K562 (cell line): ENCODE data around the gene WDR64. TPM values are rescaled to one million over a fixed set of nuclear protein-coding genes. Genes with fewer than 3 reads are reported as not detected.

Experiments used
- ATAC-seq: fragments of 200-7000 bp; cut with Tn5 transposase; 3 replicates; pipeline ENCODE4 v1.9.1; 2020; ENCODE audit warnings: moderate library complexity
- BruUV-seq: library from RNA; stranded (reverse); fragments of 400-500 nt; replicated peaks from 2 replicates; lab custom pipeline; 2021; lab: Mats Ljungman, UMichigan
- CTCF ChIA-PET: fragments of 300-600 bp; formaldehyde crosslinking; extraction: SDS; loops from one replicate; lab custom pipeline; 2021; ENCODE audit warnings: low intra/inter-chr PET ratio; lab: Yijun Ruan, JAX
- POLR2A ChIA-PET: fragments of 300-600, 350-650 bp; sonication (Branson Sonifier 250); formaldehyde crosslinking; extraction: SDS; loops from one replicate; lab custom pipeline; 2021; ENCODE audit warnings: antibody characterized with exemption, inconsistent platforms; lab: Yijun Ruan, JAX
- DNase-seq, 4 experiments: peaks; one replicate each; pipeline versions ENCODE4 v3.0.0 to v3.0.0-alpha.2; 2011 to 2018; ENCODE audit warnings: low spot score in 3 of 4, mixed read lengths in 3 of 4; ENCODE audit errors: extremely low read depth in 1 of 4
- FAIRE-seq: peaks from 2 replicates; lab custom pipeline; 2011; peaks lifted over from hg19 to GRCh38; lab: Jason Lieb, UNC
- H2AFZ ChIP-seq: 2 replicates; pipeline ENCODE4 v1.6.0; 2011; ENCODE audit warnings: low read depth, low read length, control low read depth, inconsistent platforms
- H3K27ac ChIP-seq: fragments of 200-600 bp; 3 replicates; pipeline ENCODE4 v1.8.0; 2011; ENCODE audit warnings: low read depth, mild to moderate bottlenecking, control low read depth, inconsistent platforms, low read length, moderate library complexity, mixed read lengths; ENCODE audit errors: extremely low read depth
- H3K27me3 ChIP-seq, 2 experiments: fragments of 300-600 bp in 1 of 2; 2 replicates in 1 of 2; 3 replicates in 1 of 2; pipeline versions ENCODE4 v1.6.0 to v1.8.0; 2011; ENCODE audit warnings: inconsistent platforms in 2 of 2, low read length in 2 of 2, mild to moderate bottlenecking in 1 of 2, mixed read lengths in 1 of 2, moderate library complexity in 1 of 2; ENCODE audit not compliant: control insufficient read depth in 2 of 2, insufficient read depth in 2 of 2
- H3K36me3 ChIP-seq: fragments of 300-600 bp; 3 replicates; pipeline ENCODE4 v1.8.0; 2011; ENCODE audit warnings: mild to moderate bottlenecking, low read length, inconsistent platforms; ENCODE audit not compliant: control insufficient read depth, insufficient read depth
- H3K4me1 ChIP-seq, 2 experiments: fragments of 200-600 bp in 1 of 2; replicated peaks in 1 of 2; 2 replicates in 1 of 2; 3 replicates in 1 of 2; pipeline versions ENCODE4 v1.5.1 to v1.8.0; 2011; ENCODE audit warnings: inconsistent platforms in 2 of 2, low read length in 2 of 2, mild to moderate bottlenecking in 1 of 2, mixed read lengths in 1 of 2, moderate library complexity in 1 of 2; ENCODE audit not compliant: control insufficient read depth in 2 of 2, insufficient read depth in 2 of 2
- H3K4me2 ChIP-seq: 2 replicates; pipeline ENCODE4 v1.6.1; 2011; ENCODE audit warnings: low read length, control low read depth, inconsistent platforms, mixed read lengths; ENCODE audit not compliant: insufficient read depth
- H3K4me3 ChIP-seq: fragments of 200-600 bp; sonication (generic), shearing (Covaris generic); 2 replicates; pipeline ENCODE4 v1.5.1; 2016; ENCODE audit warnings: control low read depth, inconsistent platforms
- H3K79me2 ChIP-seq: fragments of 200-600 bp; 3 replicates; pipeline ENCODE4 v1.8.0; 2011; ENCODE audit warnings: low read length, inconsistent platforms; ENCODE audit not compliant: control insufficient read depth, insufficient read depth
- H3K9ac ChIP-seq, 2 experiments: 2 replicates each; pipeline versions ENCODE4 v1.6.0 to v1.6.1; 2011; ENCODE audit warnings: low read depth in 2 of 2, low read length in 2 of 2, control low read depth in 1 of 2, inconsistent platforms in 1 of 2, mild to moderate bottlenecking in 1 of 2, mixed read lengths in 1 of 2; ENCODE audit not compliant: insufficient read depth in 1 of 2
- H3K9me1 ChIP-seq: one replicate; pipeline ENCODE4 v1.6.0; 2011; ENCODE audit warnings: inconsistent platforms, mild to moderate bottlenecking, low read length, moderate library complexity; ENCODE audit not compliant: control insufficient read depth, insufficient read depth
- H3K9me3 ChIP-seq: replicated peaks from 2 replicates; pipeline ENCODE4 v1.5.1; 2011; ENCODE audit warnings: low read depth, low read length, inconsistent platforms; ENCODE audit not compliant: control insufficient read depth, insufficient read depth
- H4K20me1 ChIP-seq: replicated peaks from 2 replicates; pipeline ENCODE4 v1.6.1; 2011; ENCODE audit warnings: low read length, inconsistent platforms, mixed read lengths; ENCODE audit not compliant: control insufficient read depth, insufficient read depth
- ARID1B ChIP-seq: fragments of 450-650 bp; IDR thresholded peaks from 2 replicates; pipeline ENCODE4 v1.6.1; 2016; ENCODE audit warnings: antibody characterized with exemption, mild to moderate bottlenecking, inconsistent platforms
- CBX2 ChIP-seq: fragments of 200-600 bp; sonication (generic); IDR thresholded peaks from one replicate; pipeline ENCODE4 v1.6.1; 2012; ENCODE audit warnings: mild to moderate bottlenecking, low read length, inconsistent platforms; ENCODE audit not compliant: insufficient read depth, poor library complexity, severe bottlenecking
- CCNT2 ChIP-seq: IDR thresholded peaks from 2 replicates; pipeline ENCODE4 v1.6.1; 2011; ENCODE audit warnings: borderline replicate concordance, low read depth, mild to moderate bottlenecking, moderate library complexity, mixed read lengths, low read length; ENCODE audit not compliant: insufficient read length; ENCODE audit errors: extremely low read depth
- CREB1 ChIP-seq, 2 experiments: sonication (generic) in 1 of 2; formaldehyde crosslinking in 1 of 2; IDR thresholded peaks; 2 replicates each; pipeline versions ENCODE4 v1.6.1 to v1.8.0; 2012 to 2022; ENCODE audit warnings: inconsistent platforms in 1 of 2, mild to moderate bottlenecking in 1 of 2, missing genetic modification reagents in 1 of 2, moderate library complexity in 1 of 2
- CREM ChIP-seq: IDR thresholded peaks from 2 replicates; pipeline ENCODE4 v1.6.1; 2014; ENCODE audit warnings: antibody characterized with exemption, low read depth
- HDAC1 ChIP-seq, 2 experiments: fragments of 450-650 bp; IDR thresholded peaks; 2 replicates each; pipeline ENCODE4 v1.6.1; 2016 to 2017; ENCODE audit warnings: inconsistent platforms in 1 of 2, mild to moderate bottlenecking in 1 of 2, moderate library complexity in 1 of 2
- HDAC8 ChIP-seq: fragments of 450-650 bp; IDR thresholded peaks from 2 replicates; pipeline ENCODE4 v1.6.1; 2016; ENCODE audit warnings: mild to moderate bottlenecking, missing genetic modification characterization, moderate library complexity, missing compliant biosample characterization
- KLF10 ChIP-seq: fragments of 250-450 bp; sonication (Bioruptor Pico); IDR thresholded peaks from 2 replicates; pipeline ENCODE4 v1.6.1; 2021; ENCODE audit warnings: matching md5 sums
- LEF1 ChIP-seq: fragments of 450-650 bp; IDR thresholded peaks from 2 replicates; pipeline ENCODE4 v1.6.1; 2016; ENCODE audit warnings: mild to moderate bottlenecking
- MCM2 ChIP-seq: fragments of 450-650 bp; IDR thresholded peaks from 2 replicates; pipeline ENCODE4 v1.6.1; 2017; ENCODE audit warnings: low read depth, mild to moderate bottlenecking
- NFXL1 ChIP-seq: fragments of 450-650 bp; formaldehyde crosslinking; IDR thresholded peaks from 2 replicates; pipeline ENCODE4 v1.4.0; 2021; ENCODE audit warnings: mild to moderate bottlenecking
- NR4A1 ChIP-seq, 2 experiments: fragments of 250-450 bp in 1 of 2; fragments of 450-650 bp in 1 of 2; sonication (Bioruptor Pico) in 1 of 2; IDR thresholded peaks; 2 replicates each; pipeline versions ENCODE4 v1.4.0 to v1.6.1; 2016 to 2020; ENCODE audit warnings: mild to moderate bottlenecking in 2 of 2, missing compliant biosample characterization in 1 of 2, missing genetic modification characterization in 1 of 2, moderate library complexity in 1 of 2
- NRF1 ChIP-seq, 2 experiments: fragments of 450-650 bp; IDR thresholded peaks in 1 of 2; conservative IDR thresholded peaks in 1 of 2; 2 replicates each; pipeline ENCODE4 v1.6.1; 2014; ENCODE audit warnings: mild to moderate bottlenecking in 2 of 2
- OTX1 ChIP-seq: fragments of 450-650 bp; formaldehyde crosslinking; IDR thresholded peaks from 2 replicates; pipeline ENCODE4 v1.4.0; 2022; ENCODE audit warnings: mild to moderate bottlenecking
- PHB ChIP-seq: fragments of 250-450 bp; sonication (Bioruptor Pico); IDR thresholded peaks from 2 replicates; pipeline ENCODE4 v1.5.0; 2021
- SMARCA4 ChIP-seq: fragments of 450-650 bp; IDR thresholded peaks from 2 replicates; pipeline ENCODE4 v1.6.1; 2016
- SREBF1 ChIP-seq: fragments of 150-350 bp; IDR thresholded peaks from 2 replicates; pipeline ENCODE4 v1.6.1; 2014; ENCODE audit warnings: antibody characterized with exemption, low read depth, low read length, borderline replicate concordance
- STAT5A ChIP-seq: IDR thresholded peaks from 2 replicates; pipeline ENCODE4 v1.6.1; 2012; ENCODE audit warnings: low read length, inconsistent platforms, borderline replicate concordance
- ZNF507 ChIP-seq: conservative IDR thresholded peaks from 2 replicates; pipeline ENCODE4 v1.6.1; 2017; ENCODE audit warnings: missing genetic modification characterization, missing compliant biosample characterization
- WGBS: fragments of 100-300 bp; shearing (Covaris generic); methylation state at CpG from one replicate; pipeline ENCODE4 v1.1.6; 2016; ENCODE audit warnings: low coverage, mixed read lengths; ENCODE audit not compliant: insufficient coverage; ENCODE audit errors: missing lambda C conversion rate; 5-methylcytosine and 5-hydroxymethylcytosine counted together
- in situ Hi-C: fragments of 300-500 bp; cut with MboI; formaldehyde crosslinking; loops from 4 replicates; pipeline ENCODE4 v1.15.0; 2018; ENCODE audit warnings: inconsistent platforms, mixed read lengths
- intact Hi-C: fragments of 100-400 bp; cut with micrococcal nuclease; formaldehyde crosslinking; loops from 2 replicates; pipeline ENCODE4 v1.14.2; 2022
- polyA plus RNA-seq, 8 experiments: library from polyadenylated mRNA; depleted of rRNA in 4 of 8; stranded (reverse) in 5 of 8; unstranded in 3 of 8; fragments of >200 nt; fragmentation: Nextera tagmentation in 2 of 8; fragmentation: Illumina TruSeq in 1 of 8; extraction: Ambion mirVana in 2 of 8; extraction: Trizol in 1 of 8; gene quantifications; 2 replicates each; pipeline versions ENCODE4 v1.2.1 to v1.2.3, GENCODE V29; 2011 to 2014; ENCODE audit warnings: inconsistent platforms in 1 of 8, missing spikeins in 1 of 8
- total RNA-seq, 7 experiments: library from RNA; depleted of rRNA in 6 of 7; stranded (reverse); fragments of >200 nt in 6 of 7; fragmentation: Illumina TruSeq in 2 of 7; extraction: Trizol in 2 of 7; gene quantifications; 2 replicates each; pipeline versions ENCODE4 v1.2.1 to v1.2.3, GENCODE V29; 2011 to 2021; ENCODE audit warnings: low replicate concordance in 1 of 7
- TF ChIP-seq, protein P1 (sequence below), 2 experiments: IDR thresholded peaks; 2 replicates each; pipeline ENCODE4 v1.6.1; 2011; ENCODE audit warnings: borderline replicate concordance in 1 of 2, control low read depth in 1 of 2, low read depth in 1 of 2, low read length in 1 of 2, mild to moderate bottlenecking in 1 of 2, mixed read lengths in 1 of 2, moderate library complexity in 1 of 2; ENCODE audit not compliant: insufficient read depth in 1 of 2, insufficient read length in 1 of 2, poor library complexity in 1 of 2, severe bottlenecking in 1 of 2; ENCODE audit errors: extremely low read depth in 1 of 2

Gene WDR64
- total and polyA plus RNA-seq, 9 of the 15 experiments (the other 6 are each of a cell fraction or from before 2014, with no cell fraction given) = 0.06 to 0.29 (median 0.19) TPM; not detected in 5

GRCh38 chr1:241846862-241847539 lies 194.9 kb downstream of the WDR64 start (continued):
- TF ChIP-seq STAT5A = 0 out of 2 replicates have a peak, but pooled peaks have one; percentile 0
- TF ChIP-seq, protein P1, sequence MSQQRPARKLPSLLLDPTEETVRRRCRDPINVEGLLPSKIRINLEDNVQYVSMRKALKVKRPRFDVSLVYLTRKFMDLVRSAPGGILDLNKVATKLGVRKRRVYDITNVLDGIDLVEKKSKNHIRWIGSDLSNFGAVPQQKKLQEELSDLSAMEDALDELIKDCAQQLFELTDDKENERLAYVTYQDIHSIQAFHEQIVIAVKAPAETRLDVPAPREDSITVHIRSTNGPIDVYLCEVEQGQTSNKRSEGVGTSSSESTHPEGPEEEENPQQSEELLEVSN (IDR thresholded peaks at IDR 0.05; ENCODE audit: borderline replicate concordance in 1 of 2, extremely low read depth in 1 of 2, insufficient read depth in 1 of 2, insufficient read length in 1 of 2, low read depth in 1 of 2, low read length in 1 of 2, poor library complexity in 1 of 2, severe bottlenecking in 1 of 2) = peak in 1 of 2 experiments; percentile 27
- TF ChIP-seq ARID1B = peak; percentile 5; the same call in 1 of the 2 replicates

- no peak for ATAC-seq
- Histone ChIP-seq H3K9me1 (no peaks in the 10 kb centered on the region), H3K9ac (peak overlapping the region; percentile 96 to 100; a peak in 3 of 4 replicates), H3K27me3 (no peaks in the 10 kb centered on the region), H3K79me2 (peaks cover 45% of the 10 kb centered on the region), H3K27ac (peak overlapping the region; percentile 87), H3K4me1 (peaks cover 8 to 18% of the 10 kb centered on the region in 2 experiments; a peak in 3 of 5 replicates), H3K36me3 (peaks cover 36% of the 10 kb centered on the region), H2AFZ (peak overlapping the region; percentile 99), H3K4me2 (peak overlapping the region; percentile 94), H3K4me3 (peak overlapping the region; percentile 66), H4K20me1 (peaks cover 5% of the 10 kb centered on the region; the same call in 1 of the 2 replicates), H3K9me3 (no peaks in the 10 kb centered on the region)
- POLR2A ChIA-PET = interaction anchor here (0.6 to 2.1 kb wide), 11 partner anchors 8 to 1898 kb away, joined by 3 to 7 read pairs (median 4); partner anchors contain the start of gene FH
- BruUV-seq = no TSS peak
- intact Hi-C loops = loop anchor here (1.0 to 5.0 kb wide), 2 partner anchors 237 to 330 kb away; partner anchors contain the start of gene FH
- FAIRE-seq = no peak
- WGBS = 0% methylated on average over 6 of the region's 6 CpGs
- DNase-seq = no peak
- CTCF ChIA-PET = interaction anchor here (1.2 kb wide), 1 partner anchor 316 kb away, joined by 11 read pairs; no protein-coding TSS in a partner anchor
- in situ Hi-C loops = no loop called here
- TF ChIP-seq ZNF507 (tag) (no peak), NR4A1 (CRISPR knock-in tag; IDR thresholded peaks at IDR 0.05) (no peak), NR4A1 (tag; IDR thresholded peaks at IDR 0.05) (no peak), NRF1 (conservative IDR thresholded peaks at IDR 0.05 in 1 of 2, IDR thresholded peaks at IDR 0.05 in 1 of 2) (no peak), PHB (CRISPR knock-in tag) (no peak), LEF1 (peak; percentile 46; the same call in 1 of the 2 replicates), KLF10 (CRISPR knock-in tag) (no peak), CCNT2 (no peak), CREM (no peak), OTX1 (CRISPR knock-in tag) (no peak), NFXL1 (CRISPR knock-in tag) (no peak), MCM2 (no peak), SREBF1 (no peak), HDAC1 (IDR thresholded peaks at IDR 0.05) (peak in 1 of 2 experiments; percentile 51; a peak in 1 of 4 replicates), CBX2 (no peak), SMARCA4 (no peak; the same call in 1 of the 2 replicates), CREB1 (IDR thresholded peaks at IDR 0.05) (no peak), CREB1 (CRISPR knock-in tag; IDR thresholded peaks at IDR 0.05) (no peak), HDAC8 (tag) (no peak)
Measured at GRCh38 chr1:241847540-241847795, 195.4 kb downstream of the WDR64 start.
